IgD-negative memory B cell (primary cell): ENCODE data around the gene BEND5. TPM values are rescaled to one million over a fixed set of nuclear protein-coding genes. Genes with fewer than 3 reads are reported as not detected.

Source experiments
- H3K27ac Mint-ChIP-seq, 3 donors: one replicate each; pipeline ENCODE4 v1.8.0; 2020 to 2022; ENCODE audit warnings: mild to moderate bottlenecking in 3 of 3, mixed read lengths in 3 of 3, moderate library complexity in 1 of 3
- H3K27me3 Mint-ChIP-seq: one replicate; pipeline ENCODE4 v1.8.0; 2021; ENCODE audit warnings: mixed read lengths
- H3K36me3 Mint-ChIP-seq: one replicate; pipeline ENCODE4 v1.8.0; 2020; ENCODE audit warnings: mild to moderate bottlenecking, mixed read lengths
- H3K4me1 Mint-ChIP-seq, 3 donors: one replicate each; pipeline ENCODE4 v1.8.0; 2020 to 2022; ENCODE audit warnings: mixed read lengths in 3 of 3, mild to moderate bottlenecking in 1 of 3
- H3K4me3 Mint-ChIP-seq, 4 donors: one replicate each; pipeline ENCODE4 v1.8.0; 2020 to 2022; ENCODE audit warnings: mild to moderate bottlenecking in 4 of 4, mixed read lengths in 4 of 4, moderate library complexity in 3 of 4
- H3K9me3 Mint-ChIP-seq, 3 donors: one replicate each; pipeline ENCODE4 v1.8.0; 2020 to 2021; ENCODE audit warnings: mixed read lengths in 3 of 3, mild to moderate bottlenecking in 1 of 3
- polyA plus RNA-seq: library from polyadenylated mRNA; unstranded; fragments of 300-500 nt; fragmentation: Illumina TruSeq; gene quantifications from one replicate; pipeline ENCODE4 v1.2.3, GENCODE V29; 2021

BEND5 gene
- polyA plus RNA-seq, 1 donor from 2014 or later = 31.5 TPM

GRCh38 chr1:48777219-48777895 is 666 bp upstream of the BEND5 start:
- peak overlapping the region in 2 of 3 donors; percentile 76 to 80 for H3K27ac Mint-ChIP-seq
- no peaks in the 10 kb centered on the region for H3K36me3 Mint-ChIP-seq
- H3K27me3 Mint-ChIP-seq = no peaks in the 10 kb centered on the region
- no peaks in the 10 kb centered on the region for H3K9me3 Mint-ChIP-seq
- peaks cover 41 to 53% (median 43%) of the 10 kb centered on the region in 3 donors for H3K4me1 Mint-ChIP-seq
- H3K4me3 Mint-ChIP-seq = peak overlapping the region; percentile 86 to 98 (median 92)

GRCh38 chr1:48775831-48776392 is 779 bp downstream of the BEND5 start:
- H3K27me3 Mint-ChIP-seq = no peaks in the 10 kb centered on the region
- H3K9me3 Mint-ChIP-seq = no peaks in the 10 kb centered on the region
- peaks cover 49 to 68% (median 53%) of the 10 kb centered on the region in 3 donors for H3K4me1 Mint-ChIP-seq
- H3K27ac Mint-ChIP-seq = peak overlapping the region; percentile 64 to 98 (median 76)
- H3K4me3 Mint-ChIP-seq = peak overlapping the region; percentile 88 to 100 (median 94)
- H3K36me3 Mint-ChIP-seq = peaks cover 2% of the 10 kb centered on the region

- Mint-ChIP-seq H3K9me3 (no peaks in the 10 kb centered on the region), H3K27me3 (no peaks in the 10 kb centered on the region), H3K27ac (peak overlapping the region; percentile 14 to 85 (median 64)), H3K4me3 (peak overlapping the region in 3 of 4 donors; percentile 4 to 88 (median 56)), H3K4me1 (peaks cover 69 to 87% (median 78%) of the 10 kb centered on the region in 3 donors), H3K36me3 (peaks cover 4% of the 10 kb centered on the region)
Observed at GRCh38 chr1:48773133-48773532, 3.6 kb downstream of the BEND5 start.

- Mint-ChIP-seq H3K4me1 (peaks cover 71 to 89% (median 82%) of the 10 kb centered on the region in 3 donors), H3K27ac (peak overlapping the region in 2 of 3 donors; percentile 64 to 85), H3K27me3 (no peaks in the 10 kb centered on the region), H3K4me3 (peak overlapping the region; percentile 3 to 88 (median 62)), H3K36me3 (peaks cover 4% of the 10 kb centered on the region), H3K9me3 (no peaks in the 10 kb centered on the region)
Observed at GRCh38 chr1:48772211-48772610, 4.5 kb downstream of the BEND5 start.

GRCh38 chr1:48771561-48771960 is 5.1 kb downstream of the BEND5 start:
- no peaks in the 10 kb centered on the region for H3K9me3 Mint-ChIP-seq
- peak overlapping the region in 2 of 3 donors; percentile 54 to 64 for H3K27ac Mint-ChIP-seq
- peak overlapping the region in 1 of 4 donors; percentile 88 for H3K4me3 Mint-ChIP-seq
- no peaks in the 10 kb centered on the region for H3K27me3 Mint-ChIP-seq
- peaks cover 73 to 93% (median 83%) of the 10 kb centered on the region in 3 donors for H3K4me1 Mint-ChIP-seq
- peaks cover 4% of the 10 kb centered on the region for H3K36me3 Mint-ChIP-seq

- Mint-ChIP-seq H3K36me3 (peaks cover 6% of the 10 kb centered on the region), H3K4me1 (peaks cover 55 to 85% (median 78%) of the 10 kb centered on the region in 3 donors), H3K27ac (peak overlapping the region in 2 of 3 donors; percentile 0 to 46), H3K9me3 (no peaks in the 10 kb centered on the region), H3K27me3 (no peaks in the 10 kb centered on the region), H3K4me3 (peak overlapping the region; percentile 22 to 85 (median 46))
Observed at GRCh38 chr1:48767975-48768510, 8.6 kb downstream of the BEND5 start.

- peaks cover 3% of the 10 kb centered on the region for H3K36me3 Mint-ChIP-seq
- no peak overlapping the region for H3K4me3 Mint-ChIP-seq
- no peaks in the 10 kb centered on the region for H3K27me3 Mint-ChIP-seq
- H3K9me3 Mint-ChIP-seq = no peaks in the 10 kb centered on the region
- H3K4me1 Mint-ChIP-seq = peaks cover 50 to 77% (median 65%) of the 10 kb centered on the region in 3 donors
- H3K27ac Mint-ChIP-seq = no peak overlapping the region
Observed at GRCh38 chr1:48765335-48765734, 11.4 kb downstream of the BEND5 start.

GRCh38 chr1:48761986-48762385 is 14.7 kb downstream of the BEND5 start:
- Mint-ChIP-seq H3K4me1 (peaks cover 39 to 66% (median 54%) of the 10 kb centered on the region in 3 donors), H3K9me3 (no peaks in the 10 kb centered on the region), H3K4me3 (no peak overlapping the region), H3K27me3 (no peaks in the 10 kb centered on the region), H3K36me3 (peaks cover 6% of the 10 kb centered on the region), H3K27ac (peak overlapping the region in 1 of 3 donors; percentile 57)

GRCh38 chr1:48761411-48761810 is 15.3 kb downstream of the BEND5 start:
- Mint-ChIP-seq H3K4me3 (peak overlapping the region in 1 of 4 donors; percentile 46), H3K4me1 (peaks cover 41 to 65% (median 57%) of the 10 kb centered on the region in 3 donors)

GRCh38 chr1:48760857-48761256 is 15.8 kb downstream of the BEND5 start:
- Mint-ChIP-seq H3K36me3 (peaks cover 12% of the 10 kb centered on the region), H3K4me3 (peak overlapping the region in 1 of 4 donors; percentile 23), H3K27me3 (no peaks in the 10 kb centered on the region)

More at GRCh38 chr1:48761411-48761810, 15.3 kb downstream of the BEND5 start:
- Mint-ChIP-seq H3K9me3 (no peaks in the 10 kb centered on the region), H3K27me3 (no peaks in the 10 kb centered on the region), H3K27ac (peak overlapping the region in 1 of 3 donors; percentile 17), H3K36me3 (peaks cover 8% of the 10 kb centered on the region)

GRCh38 chr1:48758976-48759375 is 17.7 kb downstream of the BEND5 start:
- peaks cover 49 to 66% (median 65%) of the 10 kb centered on the region in 3 donors for H3K4me1 Mint-ChIP-seq

More at GRCh38 chr1:48760857-48761256, 15.8 kb downstream of the BEND5 start:
- Mint-ChIP-seq H3K27ac (peak overlapping the region in 1 of 3 donors; percentile 48), H3K4me1 (peaks cover 43 to 65% (median 58%) of the 10 kb centered on the region in 3 donors), H3K9me3 (no peaks in the 10 kb centered on the region)

GRCh38 chr1:48757363-48757762 is 19.3 kb downstream of the BEND5 start:
- Mint-ChIP-seq H3K9me3 (no peaks in the 10 kb centered on the region), H3K27me3 (no peaks in the 10 kb centered on the region), H3K4me3 (peak overlapping the region in 2 of 4 donors; percentile 5 to 7), H3K36me3 (peaks cover 13% of the 10 kb centered on the region), H3K4me1 (peaks cover 51 to 64% (median 63%) of the 10 kb centered on the region in 3 donors), H3K27ac (peak overlapping the region in 1 of 3 donors; percentile 11)

More at GRCh38 chr1:48758976-48759375, 17.7 kb downstream of the BEND5 start:
- Mint-ChIP-seq H3K9me3 (no peaks in the 10 kb centered on the region), H3K4me3 (no peak overlapping the region), H3K27ac (peak overlapping the region in 1 of 3 donors; percentile 67), H3K27me3 (no peaks in the 10 kb centered on the region), H3K36me3 (peaks cover 12% of the 10 kb centered on the region)

- peaks cover 54 to 66% (median 63%) of the 10 kb centered on the region in 3 donors for H3K4me1 Mint-ChIP-seq
- H3K4me3 Mint-ChIP-seq = peak overlapping the region in 1 of 4 donors; percentile 7
- H3K9me3 Mint-ChIP-seq = no peaks in the 10 kb centered on the region
- peaks cover 13% of the 10 kb centered on the region for H3K36me3 Mint-ChIP-seq
- no peaks in the 10 kb centered on the region for H3K27me3 Mint-ChIP-seq
- H3K27ac Mint-ChIP-seq = peak overlapping the region in 2 of 3 donors; percentile 42 to 71
Observed at GRCh38 chr1:48756683-48757316, 19.9 kb downstream of the BEND5 start.

GRCh38 chr1:48753293-48753692 is 23.4 kb downstream of the BEND5 start:
- Mint-ChIP-seq H3K4me1 (peaks cover 44 to 65% (median 52%) of the 10 kb centered on the region in 3 donors), H3K36me3 (peaks cover 9% of the 10 kb centered on the region), H3K27me3 (no peaks in the 10 kb centered on the region), H3K9me3 (no peaks in the 10 kb centered on the region), H3K4me3 (no peak overlapping the region), H3K27ac (peak overlapping the region in 2 of 3 donors; percentile 4 to 21)
